HG03097 (cell line): ENCODE data around the gene MIPEP.

Source experiments
- ATAC-seq: cut with Tn5 transposase; IDR thresholded peaks from one replicate; pipeline ENCODE4 v1.9.1; 2021; ENCODE audit not compliant: unreplicated experiment, low FRiP score

Gene MIPEP

DNA sequence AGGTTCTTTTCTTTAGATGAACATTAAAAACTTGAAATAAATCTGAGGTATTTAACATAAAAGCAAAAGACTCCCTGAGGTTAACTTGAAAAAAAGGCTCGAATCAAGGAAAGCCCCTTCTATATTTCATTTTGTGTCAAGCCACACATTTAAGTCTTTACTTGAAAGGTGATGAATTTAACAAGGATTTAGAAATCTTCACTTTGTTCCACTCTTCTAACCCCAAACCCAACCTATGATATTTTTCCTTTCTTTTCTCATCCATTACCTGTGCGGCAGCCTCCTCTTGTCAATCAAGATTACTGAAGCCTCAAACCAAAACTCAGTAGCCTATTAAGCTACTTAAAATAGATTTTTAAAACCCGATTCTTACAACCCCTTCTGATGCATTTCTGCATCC is 33.8 kb downstream of the MIPEP start:
- ATAC-seq, result no peak

DNA sequence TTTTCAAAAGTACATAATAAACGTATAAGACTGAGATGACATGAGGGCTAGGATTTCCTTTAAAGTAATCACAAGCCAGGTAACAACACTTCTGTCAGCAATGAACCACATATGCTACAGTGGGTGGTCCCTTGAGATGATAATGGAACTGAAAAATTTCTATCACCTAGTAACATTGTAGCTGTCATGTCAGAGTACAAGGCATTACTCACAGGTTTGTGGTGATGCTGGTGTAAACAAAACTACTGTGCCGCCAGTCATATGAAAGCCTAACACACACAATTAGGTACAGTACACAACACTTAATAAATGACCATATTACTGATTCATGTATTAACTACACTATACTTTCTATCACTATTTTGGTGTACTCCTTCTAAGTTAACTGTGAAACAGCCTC is 36.8 kb downstream of the MIPEP start:
- ATAC-seq, result peak; percentile 60

DNA sequence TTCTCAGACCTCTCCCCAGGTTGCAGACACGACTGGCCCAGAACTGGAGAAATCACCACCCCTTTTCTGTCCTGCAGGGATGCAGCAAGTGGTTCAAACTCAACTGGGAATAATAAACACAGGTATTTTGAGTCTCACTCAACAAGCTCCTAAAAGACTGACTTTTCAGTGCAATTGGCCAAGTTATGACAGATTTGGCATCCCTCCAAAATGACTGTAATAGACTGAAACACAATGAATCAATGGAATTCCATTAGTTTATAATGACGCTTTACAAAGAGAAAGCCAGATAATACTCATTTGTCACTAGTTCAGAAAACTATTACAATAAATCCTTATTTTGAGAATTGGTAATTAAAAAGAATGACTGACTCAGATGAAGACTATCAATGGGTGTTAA is 38.1 kb downstream of the MIPEP start:
- no peak for ATAC-seq

DNA sequence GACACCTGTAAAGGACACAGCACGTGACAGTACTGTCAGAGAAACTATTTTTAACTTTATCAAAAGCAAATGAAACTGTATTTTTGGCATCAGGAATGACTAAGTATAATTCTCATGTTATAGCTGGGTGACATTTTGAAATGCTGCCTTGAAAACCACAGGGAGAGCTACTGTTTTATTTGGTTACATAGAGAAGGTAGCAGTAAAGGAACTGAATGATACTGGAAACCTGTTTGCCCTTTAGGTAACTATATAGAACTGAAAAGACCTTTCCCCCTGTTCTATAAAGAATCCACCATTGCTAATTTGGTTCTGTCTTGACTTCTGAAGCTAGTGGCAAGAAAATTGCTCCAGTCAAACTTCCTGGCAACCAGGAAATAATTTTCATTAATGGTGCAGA is 39.1 kb downstream of the MIPEP start:
- no peak for ATAC-seq

DNA sequence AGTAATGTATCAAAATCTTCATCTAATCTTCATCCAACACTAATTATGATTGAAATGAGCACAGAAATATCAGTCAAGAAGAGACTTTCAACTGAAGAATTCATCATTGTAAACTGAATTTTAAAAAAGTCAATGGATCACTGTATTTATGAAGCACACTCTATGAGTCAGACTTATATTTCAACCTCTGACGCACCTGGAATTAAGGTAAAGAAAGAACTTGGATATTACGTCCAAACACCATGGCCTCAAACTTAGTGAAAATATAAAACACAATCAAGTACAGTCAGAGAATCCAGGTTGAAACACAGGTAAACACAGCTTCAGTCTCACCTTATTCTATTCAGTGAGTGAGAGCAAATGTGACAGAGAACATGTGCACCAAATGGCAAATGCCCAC is 39.5 kb downstream of the MIPEP start:
- no peak for ATAC-seq

DNA sequence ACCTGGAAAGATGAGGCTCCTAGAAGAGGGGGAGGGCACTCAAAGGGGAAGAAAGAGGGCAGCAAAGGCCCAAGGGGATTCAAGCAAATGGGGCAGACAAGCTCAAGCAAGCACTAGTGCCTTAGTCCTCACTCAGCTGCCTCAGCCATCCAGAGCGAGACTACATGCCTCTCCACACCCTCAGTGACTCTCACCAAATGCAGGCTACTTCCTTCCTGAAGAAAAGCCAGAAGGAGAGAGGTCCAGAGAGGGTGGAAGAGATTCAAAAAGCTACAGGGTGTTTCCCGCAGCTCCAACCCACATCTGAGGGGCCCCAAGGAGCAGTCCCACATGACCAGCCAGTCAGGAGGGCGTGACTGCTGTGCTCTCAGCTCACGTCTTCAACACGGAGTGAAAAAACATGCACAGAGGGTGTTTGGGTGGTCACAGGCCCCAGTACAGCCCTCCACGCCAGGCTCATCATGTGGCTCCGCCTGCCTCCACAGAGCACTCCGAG is 40.5 kb downstream of the MIPEP start:
- no peak for ATAC-seq

DNA sequence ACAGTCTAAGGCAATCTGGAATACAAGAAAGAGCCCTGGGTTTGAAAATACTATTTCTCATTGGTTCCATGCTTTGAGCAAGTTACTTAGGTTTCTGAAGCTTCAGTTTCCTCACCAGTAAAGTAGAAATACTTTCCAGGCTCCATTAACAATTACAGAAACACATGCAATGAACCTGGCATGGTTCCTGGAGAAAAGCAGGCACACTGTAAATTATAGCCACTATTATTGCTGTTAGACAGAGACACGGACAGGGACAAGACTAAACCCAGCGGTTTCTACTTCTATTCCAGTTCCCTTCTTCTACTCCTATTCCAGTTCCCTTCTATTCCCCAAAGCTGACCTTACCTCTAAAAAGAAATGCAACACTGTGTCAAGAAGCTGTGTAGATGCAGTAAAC is 41.2 kb downstream of the MIPEP start:
- no peak for ATAC-seq

DNA sequence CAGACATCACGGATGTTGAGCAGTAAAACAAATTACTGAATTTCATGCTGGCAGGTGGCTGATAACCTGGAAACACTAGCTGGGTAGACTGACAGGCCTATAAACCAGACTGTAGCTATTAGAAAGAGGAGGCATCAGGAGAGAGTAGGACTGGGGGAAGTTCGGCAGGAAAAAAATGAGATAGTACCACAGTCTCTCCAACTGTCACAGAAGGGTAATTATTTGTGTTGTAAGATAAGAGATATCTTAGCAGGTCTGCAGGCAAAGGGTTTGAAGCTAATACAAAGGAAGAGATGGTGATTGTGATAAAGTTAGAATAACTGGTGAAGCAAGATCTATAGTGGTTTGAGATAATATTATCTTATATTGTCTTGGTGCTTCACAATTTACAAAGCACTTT is 41.7 kb downstream of the MIPEP start:
- no peak for ATAC-seq

DNA sequence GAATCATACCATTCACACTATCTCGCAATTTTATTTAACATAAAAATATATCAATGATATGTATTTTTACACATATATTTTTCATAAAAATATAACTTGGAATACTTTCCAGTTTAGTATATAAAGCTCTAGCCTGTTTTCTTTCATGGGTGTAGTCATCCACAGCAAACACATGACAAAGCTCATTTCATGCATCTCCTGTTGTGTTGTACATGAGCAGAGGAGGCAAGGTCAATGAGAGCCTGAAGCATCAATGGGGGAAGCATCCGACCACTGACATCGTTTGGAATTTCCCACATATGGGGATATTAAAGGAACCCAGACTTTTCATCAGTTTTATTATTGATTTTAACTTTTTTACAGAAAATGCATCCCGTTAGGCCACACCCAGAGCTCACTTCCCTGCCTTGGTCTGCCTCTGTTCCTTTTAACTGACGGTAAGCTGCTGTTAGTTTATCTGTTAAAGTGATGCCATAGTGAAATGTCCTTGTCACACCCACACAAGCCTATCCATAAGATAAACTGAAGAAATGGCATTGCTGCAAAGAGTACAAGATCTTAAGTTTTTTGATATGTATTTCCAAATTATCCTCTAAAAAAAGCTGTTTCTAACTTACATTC is 44.0 kb downstream of the MIPEP start:
- no peak for ATAC-seq

DNA sequence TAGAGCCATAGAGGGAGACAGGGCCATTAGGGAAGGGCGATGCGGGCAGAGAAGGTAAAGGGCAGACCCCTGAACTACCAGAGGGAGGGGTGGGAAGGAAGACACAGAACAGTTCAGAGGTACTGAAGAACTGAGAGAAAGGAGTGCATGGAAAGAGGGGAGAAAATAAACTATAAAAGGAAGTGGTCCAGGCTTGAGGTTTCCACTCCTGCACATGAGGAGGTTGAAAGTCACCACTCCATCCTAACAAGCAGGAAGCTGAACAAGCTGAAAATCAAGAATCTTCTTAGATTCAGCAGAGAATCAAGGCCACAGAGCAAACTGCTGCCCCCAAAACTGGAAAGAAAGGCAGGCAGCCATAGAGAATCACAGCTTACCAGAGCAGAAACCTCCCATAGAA is 45.1 kb downstream of the MIPEP start:
- ATAC-seq, result no peak

DNA sequence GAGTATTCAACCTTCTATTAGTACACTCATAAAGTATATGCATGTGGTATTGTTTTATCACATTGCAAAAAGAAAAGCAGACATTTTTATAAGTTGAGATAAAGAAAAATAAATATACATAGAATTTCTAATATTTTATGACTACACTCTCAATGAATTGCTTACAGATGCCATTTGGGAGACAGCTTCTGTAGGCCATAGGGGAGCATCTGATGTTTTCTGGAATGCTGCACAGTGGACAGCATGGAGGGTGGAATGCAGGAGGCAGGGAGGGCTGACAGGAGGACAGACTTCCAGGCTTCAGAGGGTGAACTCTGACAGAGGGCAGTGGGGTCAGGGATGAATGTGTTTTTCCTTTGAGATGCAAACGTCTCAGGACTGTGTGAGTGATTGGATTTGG is 45.8 kb downstream of the MIPEP start:
- ATAC-seq, result no peak

DNA sequence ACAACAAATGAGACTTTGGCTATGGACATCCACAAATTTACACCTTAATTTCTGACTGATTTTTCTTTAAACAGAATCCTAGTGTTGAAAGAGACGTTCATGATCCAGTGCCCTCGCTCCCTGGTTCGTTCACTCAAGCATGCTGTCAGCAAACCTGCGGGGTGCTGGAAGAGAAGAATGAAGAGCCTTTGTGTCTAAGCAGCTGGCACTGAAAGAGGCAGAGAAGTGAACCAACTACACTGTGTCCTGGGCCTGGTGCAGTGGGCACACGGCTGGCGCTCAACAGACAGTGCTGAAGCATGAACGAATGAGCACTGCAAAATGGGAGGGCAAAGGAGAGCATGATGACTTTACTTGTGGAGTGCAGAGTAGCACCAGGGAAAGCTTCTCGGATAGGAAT is 46.8 kb downstream of the MIPEP start:
- ATAC-seq, result no peak

DNA sequence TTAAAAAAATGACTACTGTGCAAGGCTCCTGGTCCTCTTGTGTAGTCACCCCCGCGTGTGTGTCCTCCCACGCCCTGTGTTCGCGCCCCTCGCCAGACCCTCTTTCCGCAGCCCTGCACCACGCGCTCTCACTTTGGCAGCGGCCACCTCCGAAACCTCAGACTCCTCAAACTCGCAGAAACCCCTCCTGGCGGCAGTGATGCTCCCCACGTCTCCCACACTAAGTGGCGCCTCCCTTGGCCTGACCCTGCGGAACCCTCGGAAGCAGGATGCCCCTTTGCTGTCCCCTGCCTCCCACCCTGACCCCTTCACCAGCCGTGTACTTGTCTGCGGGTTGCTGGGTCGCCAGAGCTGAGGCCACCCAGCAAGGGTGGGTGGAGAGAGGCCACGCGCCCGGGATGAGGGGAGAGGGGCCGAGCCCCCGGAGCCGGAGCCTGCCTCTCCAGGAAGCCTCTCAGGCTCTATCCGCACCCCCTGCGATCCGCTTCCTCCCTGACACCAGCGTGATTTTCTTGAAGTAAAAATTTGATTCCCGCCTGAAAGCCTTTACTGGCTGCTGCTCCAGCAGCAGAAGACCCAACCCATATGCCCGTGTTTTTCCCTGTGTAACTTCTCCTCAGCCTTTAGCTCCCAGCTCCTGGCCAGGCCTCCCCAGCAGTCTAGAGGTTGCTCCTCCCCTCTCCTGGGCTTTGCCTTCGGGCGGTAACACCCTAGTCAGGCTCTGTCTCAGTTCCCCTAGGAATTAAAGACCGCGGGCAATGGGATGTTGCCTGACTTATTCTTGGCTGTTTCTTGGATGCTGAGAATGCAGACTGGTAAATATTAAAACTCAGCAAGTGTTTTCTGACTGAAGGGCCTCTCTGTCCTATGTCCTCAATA is 55.2 kb downstream of the MIPEP start:
- no peak for ATAC-seq

DNA sequence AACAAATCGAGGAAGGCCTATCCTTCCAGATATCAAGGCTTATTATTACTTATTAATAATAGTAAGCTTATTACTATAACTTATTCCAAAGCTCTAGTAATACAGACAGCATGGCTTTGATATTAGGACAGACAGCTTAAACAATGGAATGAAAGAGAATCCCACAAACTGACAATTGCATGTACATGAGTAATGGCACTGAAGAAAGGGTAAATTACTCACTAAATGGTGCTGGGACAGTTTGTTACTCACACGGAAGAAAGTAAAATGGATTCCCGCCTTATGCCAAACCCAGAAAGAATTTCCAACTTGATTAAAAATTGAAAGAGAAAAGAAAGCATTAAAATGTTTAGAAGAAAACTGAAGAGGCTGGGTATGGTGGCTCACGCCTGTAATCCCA is 60.3 kb downstream of the MIPEP start:
- no peak for ATAC-seq

DNA sequence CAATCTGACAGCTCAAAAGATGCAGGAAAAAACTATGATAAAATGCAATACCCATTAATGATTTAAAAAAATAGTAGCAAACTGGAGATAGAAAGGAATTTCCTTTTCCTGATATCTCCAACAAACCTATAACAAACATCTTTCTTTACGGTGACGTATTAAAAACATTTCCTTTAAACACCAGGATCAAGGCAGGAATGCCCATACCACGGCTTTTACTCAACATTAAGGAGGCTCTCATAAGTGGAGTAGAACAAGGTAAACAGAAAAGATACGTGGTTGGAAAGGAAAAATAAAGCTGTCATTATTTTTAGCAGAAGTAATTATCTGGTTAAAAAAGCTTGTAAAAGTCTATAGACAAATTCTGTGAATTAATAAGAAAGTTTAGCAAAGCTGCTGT is 61.1 kb downstream of the MIPEP start:
- ATAC-seq, result no peak

DNA sequence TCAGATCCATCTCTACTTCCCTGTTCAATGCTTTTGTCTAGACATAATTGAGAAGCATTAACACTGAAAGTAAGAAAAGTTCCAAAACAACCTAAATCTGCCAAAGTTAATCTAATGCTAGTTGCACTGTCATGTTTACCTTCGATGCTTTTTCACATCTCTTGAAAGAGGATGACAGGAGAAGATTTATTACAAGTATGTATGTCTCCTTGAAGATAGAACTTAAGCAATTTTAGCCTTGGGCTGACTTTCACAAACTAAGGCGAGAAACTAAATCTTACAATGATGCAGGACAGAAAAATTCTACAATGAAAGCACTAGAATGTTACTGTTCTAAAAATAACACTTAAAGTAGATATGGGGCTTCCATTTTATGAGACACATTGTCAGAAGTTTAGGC is 64.0 kb downstream of the MIPEP start:
- no peak for ATAC-seq

DNA sequence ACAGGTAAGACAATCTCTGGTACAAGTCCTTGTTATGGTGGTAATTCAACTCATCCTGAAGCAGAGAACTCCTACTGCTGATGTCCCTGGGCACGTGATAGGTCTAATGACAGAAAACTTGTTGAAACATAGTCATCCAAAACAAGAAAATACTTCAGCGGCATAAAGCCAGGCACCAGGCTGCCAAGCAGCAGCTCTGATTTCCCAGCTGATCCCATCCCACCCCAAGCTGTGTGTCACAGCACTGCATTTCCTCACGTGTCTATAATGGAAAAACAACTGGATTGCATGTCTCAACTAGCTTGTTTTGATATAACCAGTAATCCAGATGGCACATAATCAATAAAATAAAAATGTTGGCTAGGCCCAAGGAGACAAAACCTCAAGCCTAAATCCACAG is 64.8 kb downstream of the MIPEP start:
- no peak for ATAC-seq

DNA sequence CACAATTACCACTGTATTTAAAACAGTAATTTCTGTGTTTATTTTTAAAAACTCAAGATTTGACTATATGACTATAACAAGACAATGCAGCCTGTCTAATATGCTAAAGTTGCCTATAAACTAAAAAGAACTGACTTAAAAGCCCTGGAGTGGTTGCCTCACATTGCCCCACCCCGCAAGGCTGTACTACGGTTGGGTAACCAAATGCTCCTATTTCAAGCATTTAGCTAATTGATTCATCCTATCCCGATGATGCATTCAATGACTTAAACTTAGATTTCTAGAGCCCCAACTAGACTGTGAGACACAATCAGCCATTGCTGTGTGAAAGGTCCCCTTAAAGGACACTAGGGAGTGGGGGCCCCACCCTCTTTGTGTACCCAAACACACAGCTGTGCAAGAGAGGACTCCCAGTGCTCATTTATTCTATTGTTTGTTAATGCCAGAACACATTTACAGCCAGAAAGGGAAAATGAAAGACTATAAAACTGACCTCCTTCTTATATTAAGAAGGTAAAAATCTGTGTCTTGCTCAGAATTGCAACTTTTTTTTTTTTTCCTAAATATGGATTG is 66.9 kb downstream of the MIPEP start:
- no peak for ATAC-seq

DNA sequence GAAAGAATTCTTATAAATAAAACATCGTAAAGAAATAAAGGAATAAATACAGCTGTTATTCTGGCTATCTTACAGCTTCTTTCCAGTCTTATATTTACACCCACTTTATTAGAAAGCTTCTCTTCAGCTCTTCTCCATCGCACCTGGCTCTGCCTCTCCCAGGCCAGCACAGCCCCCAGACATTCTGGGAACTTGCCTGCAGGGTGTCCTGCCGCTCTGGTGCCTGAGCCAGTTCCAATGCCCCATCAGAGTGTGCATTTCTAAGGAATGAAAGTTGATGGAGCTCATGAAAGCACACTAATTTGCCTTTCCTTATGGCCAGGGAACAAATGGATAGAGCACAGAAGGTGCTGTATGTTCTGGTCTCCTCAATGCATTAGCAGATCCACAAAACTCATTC is 68.7 kb downstream of the MIPEP start:
- ATAC-seq, result no peak

DNA sequence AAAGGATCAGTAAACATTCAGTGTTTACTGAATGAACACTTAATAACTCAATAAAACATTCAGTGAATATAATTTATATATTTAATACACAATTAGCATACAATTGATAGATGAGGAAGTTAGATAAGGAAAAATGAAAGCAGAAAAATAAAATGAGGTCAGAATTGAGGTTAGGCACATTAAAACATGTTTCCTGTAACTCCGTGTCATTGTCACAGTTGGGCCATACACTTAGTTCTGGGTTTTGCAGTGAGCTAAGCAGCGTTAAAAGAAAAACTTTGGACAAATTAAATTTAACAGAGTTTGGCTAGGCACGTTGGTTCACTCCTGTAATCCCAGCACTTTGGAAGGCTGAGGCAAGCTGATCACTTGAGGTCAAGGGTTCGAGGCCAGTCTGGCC is 71.4 kb downstream of the MIPEP start:
- no peak for ATAC-seq

DNA sequence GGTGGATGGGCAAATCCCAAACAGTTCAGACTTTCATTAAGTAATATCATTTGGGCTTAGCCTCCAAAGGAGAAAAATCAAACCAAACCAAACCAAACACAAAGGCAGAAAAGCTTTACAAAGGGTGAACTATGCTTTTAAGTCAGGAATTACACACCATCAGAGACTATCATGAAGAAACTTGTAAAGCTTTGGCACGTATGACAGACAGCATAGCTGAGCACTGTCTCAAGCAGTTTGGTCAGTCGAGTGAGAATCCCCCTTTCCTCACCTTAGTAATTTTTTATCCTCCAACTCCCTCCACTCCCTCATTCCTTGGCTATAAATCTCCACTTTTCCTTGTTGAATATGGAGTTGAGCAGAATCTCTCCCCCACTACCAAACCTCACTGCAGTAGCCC is 72.1 kb downstream of the MIPEP start:
- no peak for ATAC-seq

DNA sequence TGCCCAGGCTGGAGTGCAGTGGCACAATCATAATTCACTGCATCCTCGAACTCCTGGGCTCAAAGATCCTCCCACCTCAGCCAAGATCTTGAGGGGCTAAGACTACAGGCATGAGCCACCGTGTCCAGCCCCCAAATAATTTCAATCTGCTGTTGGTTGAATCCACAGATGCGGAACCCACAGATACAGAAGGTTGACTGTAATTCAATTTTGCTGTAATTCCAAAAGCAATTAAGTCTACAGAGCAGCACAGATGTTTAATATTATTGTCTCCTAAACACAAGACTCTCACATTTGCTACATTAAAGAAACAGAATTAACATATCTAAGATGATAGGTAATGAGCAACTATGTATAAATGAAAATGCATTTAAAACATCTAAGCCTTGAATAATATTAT is 75.6 kb downstream of the MIPEP start:
- no peak for ATAC-seq
